ENCODE data around the gene FRRS1L.

FRRS1L gene

GRCh38 chr9:109100543-109101201, 66.4 kb downstream of the FRRS1L start:
- DNase-seq = no peak

DNA sequence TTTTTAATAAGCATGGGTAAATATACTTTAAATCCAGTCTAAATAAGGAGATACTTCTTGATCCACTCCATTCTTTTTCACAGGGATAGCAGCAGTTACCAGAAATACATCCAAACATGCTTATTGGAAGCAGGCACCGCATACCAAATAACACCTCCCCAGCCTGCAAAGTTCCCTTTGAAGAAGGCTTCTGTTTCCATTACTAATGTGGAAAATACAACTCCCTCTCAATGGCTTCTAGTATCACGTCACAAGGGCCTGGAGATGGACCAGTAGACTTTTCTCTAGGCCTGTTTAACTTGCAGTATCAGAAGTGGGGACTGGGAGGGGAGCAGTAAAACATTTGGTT, 68.1 kb downstream of the FRRS1L start:
- no peak for DNase-seq

- DNase-seq = peak; percentile 12
These were observed 68.7 kb downstream of the FRRS1L start for GRCh38 chr9:109098171-109098959.

- no peak for DNase-seq
These were observed 69.9 kb downstream of the FRRS1L start for GRCh38 chr9:109097146-109097545.

DNA sequence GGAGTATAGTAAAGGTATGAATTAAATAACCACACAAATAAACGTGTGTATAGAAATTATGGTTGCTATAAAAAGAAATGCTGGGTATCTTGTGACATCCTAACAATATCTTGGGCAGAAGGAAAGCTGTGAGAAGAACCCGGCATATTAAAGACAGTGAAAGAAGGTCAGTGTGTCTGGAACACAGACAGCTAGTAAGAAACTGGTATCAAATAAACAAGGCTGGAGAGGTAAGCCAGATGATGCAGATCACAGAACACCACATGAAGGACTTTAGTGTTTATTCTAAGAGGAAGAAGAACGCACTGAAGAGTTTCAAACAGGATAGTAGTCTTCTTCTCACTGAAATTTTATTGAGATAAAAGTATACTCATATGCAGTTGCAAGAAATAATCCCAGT, 71.7 kb downstream of the FRRS1L start:
- DNase-seq = no peak

- no peak for DNase-seq
These were observed 72.8 kb downstream of the FRRS1L start for GRCh38 chr9:109094268-109094667.

DNA sequence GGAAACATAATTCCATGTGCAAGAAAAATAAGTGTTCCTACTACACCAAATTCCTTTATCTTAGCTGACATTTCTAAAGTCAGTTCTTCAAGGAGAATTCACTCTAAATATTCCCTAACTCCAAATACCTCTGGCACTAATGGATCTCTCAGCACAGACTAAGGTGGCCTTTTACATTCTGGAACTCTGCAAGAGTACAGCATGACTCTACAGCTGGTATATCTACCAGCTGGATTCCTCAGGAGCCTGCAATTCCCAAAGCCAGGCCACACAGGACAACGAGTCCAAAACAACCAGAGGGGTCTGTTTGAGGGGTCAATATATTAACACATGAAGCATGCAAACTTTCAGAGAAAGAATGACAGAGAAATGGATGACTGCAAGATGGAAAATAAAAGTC, 74.5 kb downstream of the FRRS1L start:
- no peak for DNase-seq

GRCh38 chr9:109092051-109092580, 74.9 kb downstream of the FRRS1L start:
- no peak for DNase-seq

- DNase-seq = no peak
These were observed 78.8 kb downstream of the FRRS1L start for GRCh38 chr9:109088221-109088620.

DNA sequence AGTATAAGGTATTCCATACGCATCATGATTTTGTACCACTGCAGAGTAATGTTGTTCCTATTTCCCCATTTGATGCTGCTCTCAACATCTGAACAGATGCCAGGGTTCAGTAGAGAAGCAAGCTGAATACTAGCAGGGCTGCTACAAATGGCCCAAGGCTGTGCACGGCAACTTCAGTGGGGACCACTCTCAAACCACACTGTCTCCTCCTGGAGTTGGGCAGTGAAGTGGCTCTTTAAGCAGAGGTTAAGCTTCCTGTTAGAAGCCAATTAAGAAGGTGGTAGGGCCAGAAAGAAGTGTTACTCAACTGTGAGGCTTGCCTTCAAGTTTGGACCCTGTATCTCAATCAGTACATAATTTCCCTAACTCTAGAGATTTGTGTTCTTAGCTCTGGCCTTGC, 79.3 kb downstream of the FRRS1L start:
- DNase-seq = no peak

GRCh38 chr9:109086221-109086620, 80.8 kb downstream of the FRRS1L start:
- DNase-seq = no peak

DNA sequence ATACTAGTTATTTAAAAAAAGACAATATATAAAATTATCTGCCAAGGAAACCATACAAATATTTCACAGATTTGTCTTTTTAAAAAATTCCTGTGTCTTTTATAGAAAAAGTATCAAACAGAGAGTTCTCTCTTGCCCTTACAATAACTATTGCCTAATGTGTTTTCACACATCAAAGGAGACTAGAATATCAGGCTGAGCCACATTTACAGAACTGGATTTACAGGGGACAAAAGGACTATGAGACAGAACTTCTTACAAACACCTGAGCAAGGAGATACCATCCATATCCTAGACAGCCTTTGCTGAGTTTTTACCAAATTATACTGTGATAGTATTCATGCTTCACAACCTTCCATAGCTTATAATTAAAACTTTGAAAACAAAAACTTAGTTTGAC, 81.5 kb downstream of the FRRS1L start:
- DNase-seq = no peak

- DNase-seq = no peak
These were observed 83.1 kb downstream of the FRRS1L start for GRCh38 chr9:109083813-109084405.

DNA sequence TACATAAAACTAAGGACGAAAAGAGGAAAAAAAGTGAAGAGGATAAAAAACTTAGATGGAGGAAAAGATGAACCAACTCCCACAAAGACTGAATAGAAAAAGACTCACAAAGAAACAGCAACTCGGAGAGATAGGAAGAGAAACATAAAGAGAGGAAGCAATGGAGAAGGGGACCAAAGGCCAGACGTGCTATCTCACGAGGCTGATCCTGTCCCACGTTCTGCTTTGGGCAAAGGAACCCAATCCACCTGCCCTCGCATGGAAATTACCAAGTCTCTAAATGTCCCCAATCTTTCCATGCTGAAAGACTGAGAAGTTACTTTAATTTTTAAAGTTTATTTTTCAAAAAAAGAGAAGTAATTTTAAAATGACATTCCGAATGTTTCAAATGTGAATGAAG, 83.9 kb downstream of the FRRS1L start:
- DNase-seq = no peak

DNA sequence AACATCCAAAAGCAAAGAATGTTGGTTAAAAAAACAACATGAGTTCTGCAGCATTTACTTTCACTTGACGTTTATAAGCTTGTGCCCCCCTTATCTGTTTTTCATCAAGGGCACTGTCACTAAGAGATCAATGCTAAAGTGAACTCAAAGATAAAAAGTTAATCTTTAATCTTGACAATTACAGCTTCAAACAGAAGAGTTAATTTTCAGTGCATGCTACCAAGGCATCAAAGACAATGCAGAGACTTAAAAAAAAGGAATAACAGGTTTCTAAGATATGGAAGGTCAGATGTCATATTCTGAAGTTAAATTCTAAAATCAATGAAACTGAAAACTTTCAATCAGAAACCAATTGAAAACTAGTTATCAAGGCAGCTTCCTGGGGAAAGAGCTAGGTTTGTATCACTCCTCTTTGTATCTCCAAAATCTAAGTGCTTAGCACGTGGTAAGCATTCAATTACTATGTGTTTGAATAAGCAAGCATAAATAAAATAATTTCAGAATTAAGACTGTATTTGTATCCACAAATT, 84.9 kb downstream of the FRRS1L start:
- DNase-seq = no peak

All from NCI-H446 treated with DMSO at 0.1 percent for 48 hours (cell line).